Fibroblast of lung (primary cell): ENCODE data around the gene SLC35E4. TPM values are rescaled to one million over a fixed set of nuclear protein-coding genes. Genes with fewer than 3 reads are reported as not detected.

Experiments used
- DNase-seq, 2 donors: peaks; one replicate each; pipeline versions ENCODE4 v3.0.0 to v3.0.0-alpha.2; 2010; ENCODE audit warnings: low read depth in 2 of 2
- H2AFZ ChIP-seq: 2 replicates; pipeline ENCODE4 v1.5.1; 2012; ENCODE audit warnings: low read length, control low read depth, inconsistent platforms
- H3K27ac ChIP-seq: 2 replicates; pipeline ENCODE4 v1.5.1; 2011; ENCODE audit warnings: low read length, control low read depth; ENCODE audit not compliant: insufficient read depth
- H3K27me3 ChIP-seq: 2 replicates; pipeline ENCODE4 v1.5.1; 2011; ENCODE audit warnings: mild to moderate bottlenecking, low read length; ENCODE audit not compliant: control insufficient read depth, insufficient read depth
- H3K36me3 ChIP-seq: 2 replicates; pipeline ENCODE4 v1.5.1; 2011; ENCODE audit warnings: low read length; ENCODE audit not compliant: control insufficient read depth, insufficient read depth
- H3K4me1 ChIP-seq: 2 replicates; pipeline ENCODE4 v1.5.1; 2011; ENCODE audit warnings: low read length; ENCODE audit not compliant: control insufficient read depth, insufficient read depth; ENCODE audit errors: extremely low read depth
- H3K4me2 ChIP-seq: 2 replicates; pipeline ENCODE4 v1.5.1; 2011; ENCODE audit warnings: low read length, control low read depth; ENCODE audit not compliant: insufficient read depth; ENCODE audit errors: extremely low read depth
- H3K4me3 ChIP-seq, 4 experiments: fragments of 200-600 bp in 1 of 4; sonication (generic) in 1 of 4; replicated peaks in 1 of 4; 2 replicates each; pipeline ENCODE4 v1.5.1; 2011 to 2016; ENCODE audit warnings: low read length in 4 of 4, low read depth in 3 of 4, mild to moderate bottlenecking in 3 of 4, control low read depth in 2 of 4, inconsistent platforms in 1 of 4, mixed read lengths in 1 of 4; ENCODE audit not compliant: insufficient read depth in 1 of 4; ENCODE audit errors: control extremely low read depth in 1 of 4
- H3K79me2 ChIP-seq: 2 replicates; pipeline ENCODE4 v1.5.1; 2012; ENCODE audit warnings: mild to moderate bottlenecking, low read length, inconsistent platforms; ENCODE audit not compliant: control insufficient read depth, insufficient read depth
- H3K9ac ChIP-seq: 2 replicates; pipeline ENCODE4 v1.5.1; 2011; ENCODE audit warnings: mild to moderate bottlenecking, low read length, control low read depth; ENCODE audit not compliant: insufficient read depth
- H3K9me3 ChIP-seq: 2 replicates; pipeline ENCODE4 v1.5.1; 2012; ENCODE audit warnings: low read depth, low read length; ENCODE audit not compliant: control insufficient read depth, insufficient read depth
- H4K20me1 ChIP-seq: 2 replicates; pipeline ENCODE4 v1.5.1; 2011; ENCODE audit warnings: low read length; ENCODE audit not compliant: control insufficient read depth, insufficient read depth; ENCODE audit errors: extremely low read depth
- EZH2 ChIP-seq: IDR thresholded peaks from 2 replicates; pipeline ENCODE4 v1.5.1; 2012; ENCODE audit warnings: low read length, control low read depth, mild to moderate bottlenecking; ENCODE audit errors: missing control alignments
- polyA plus RNA-seq, 2 donors: library from polyadenylated mRNA; depleted of rRNA in 1 of 2; stranded (reverse) in 1 of 2; unstranded in 1 of 2; fragments of >200 nt; gene quantifications; 2 replicates each; pipeline ENCODE4 v1.2.1, GENCODE V29; 2011 to 2012; ENCODE audit warnings: missing spikeins in 1 of 2
- total RNA-seq: library from RNA; depleted of rRNA; stranded (reverse); fragments of >200 nt; gene quantifications from 2 replicates; pipeline ENCODE4 v1.2.1, GENCODE V29; 2014
- TF ChIP-seq, protein P1 (sequence below), 2 donors: IDR thresholded peaks in 1 of 2; conservative IDR thresholded peaks in 1 of 2; 1 replicate in 1 of 2; 2 replicates in 1 of 2; pipeline ENCODE4 v1.5.1; 2011 to 2012; ENCODE audit warnings: low read length in 2 of 2, control low read depth in 1 of 2, inconsistent platforms in 1 of 2, low read depth in 1 of 2, mild to moderate bottlenecking in 1 of 2

SLC35E4 gene
- total and polyA plus RNA-seq, 2 donors (not counting 1 experiment from before 2014, with no cell fraction given) = 2.0 to 10.1 TPM

DNA sequence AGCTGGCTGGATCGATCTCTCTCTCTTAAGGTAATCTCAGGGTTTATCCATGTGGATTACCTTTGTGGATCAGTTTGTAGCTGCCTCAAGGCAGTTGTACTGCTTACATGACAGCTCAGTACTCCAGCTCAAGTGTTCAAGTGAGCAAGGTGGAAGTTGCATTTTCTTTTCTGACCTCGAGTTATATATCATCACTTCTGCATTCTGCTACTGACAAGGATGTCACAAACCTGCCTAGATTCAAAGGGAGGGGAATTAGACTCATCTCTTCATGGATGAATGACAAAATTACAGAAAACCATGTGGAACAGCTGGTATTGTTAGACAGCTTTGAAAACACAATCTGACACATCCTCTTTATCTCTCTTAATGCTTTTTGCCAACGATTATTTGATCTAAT, 34.7 kb upstream of the SLC35E4 start:
- no peak for TF ChIP-seq EZH2
- TF ChIP-seq, protein P1, sequence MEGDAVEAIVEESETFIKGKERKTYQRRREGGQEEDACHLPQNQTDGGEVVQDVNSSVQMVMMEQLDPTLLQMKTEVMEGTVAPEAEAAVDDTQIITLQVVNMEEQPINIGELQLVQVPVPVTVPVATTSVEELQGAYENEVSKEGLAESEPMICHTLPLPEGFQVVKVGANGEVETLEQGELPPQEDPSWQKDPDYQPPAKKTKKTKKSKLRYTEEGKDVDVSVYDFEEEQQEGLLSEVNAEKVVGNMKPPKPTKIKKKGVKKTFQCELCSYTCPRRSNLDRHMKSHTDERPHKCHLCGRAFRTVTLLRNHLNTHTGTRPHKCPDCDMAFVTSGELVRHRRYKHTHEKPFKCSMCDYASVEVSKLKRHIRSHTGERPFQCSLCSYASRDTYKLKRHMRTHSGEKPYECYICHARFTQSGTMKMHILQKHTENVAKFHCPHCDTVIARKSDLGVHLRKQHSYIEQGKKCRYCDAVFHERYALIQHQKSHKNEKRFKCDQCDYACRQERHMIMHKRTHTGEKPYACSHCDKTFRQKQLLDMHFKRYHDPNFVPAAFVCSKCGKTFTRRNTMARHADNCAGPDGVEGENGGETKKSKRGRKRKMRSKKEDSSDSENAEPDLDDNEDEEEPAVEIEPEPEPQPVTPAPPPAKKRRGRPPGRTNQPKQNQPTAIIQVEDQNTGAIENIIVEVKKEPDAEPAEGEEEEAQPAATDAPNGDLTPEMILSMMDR (conservative IDR thresholded peaks at IDR 0.05 in 1 of 2, IDR thresholded peaks at IDR 0.05 in 1 of 2; ENCODE audit: low read depth in 1 of 2, low read length in 2 of 2) = no peak
- Histone ChIP-seq H3K4me1 (peaks cover 3% of the 10 kb centered on the region), H3K36me3 (no peaks in the 10 kb centered on the region), H3K9me3 (no peaks in the 10 kb centered on the region), H3K4me3 (no peak overlapping the region), H3K27ac (no peak overlapping the region), H3K79me2 (no peaks in the 10 kb centered on the region), H4K20me1 (no peaks in the 10 kb centered on the region), H3K9ac (no peak overlapping the region), H2AFZ (no peak overlapping the region), H3K4me2 (no peak overlapping the region), H3K27me3 (no peaks in the 10 kb centered on the region)
- DNase-seq = no peak

GRCh38 chr22:30601464-30601863, 34.1 kb upstream of the SLC35E4 start:
- DNase-seq = no peak
- no peaks in the 10 kb centered on the region for H3K36me3 ChIP-seq
- TF ChIP-seq EZH2 = no peak
- H3K9ac ChIP-seq = no peak overlapping the region
- no peaks in the 10 kb centered on the region for H3K27me3 ChIP-seq
- no peak overlapping the region for H3K4me3 ChIP-seq
- no peak overlapping the region for H2AFZ ChIP-seq
- no peaks in the 10 kb centered on the region for H3K9me3 ChIP-seq
- no peak overlapping the region for H3K4me2 ChIP-seq
- H4K20me1 ChIP-seq = no peaks in the 10 kb centered on the region
- no peak overlapping the region for H3K27ac ChIP-seq
- no peaks in the 10 kb centered on the region for H3K79me2 ChIP-seq
- peaks cover 6% of the 10 kb centered on the region for H3K4me1 ChIP-seq

- H3K36me3 ChIP-seq = no peaks in the 10 kb centered on the region
- peaks cover 9% of the 10 kb centered on the region for H3K4me1 ChIP-seq
- no peak overlapping the region for H3K4me3 ChIP-seq
- H3K27ac ChIP-seq = no peak overlapping the region
- TF ChIP-seq, protein P1 (conservative IDR thresholded peaks at IDR 0.05 in 1 of 2, IDR thresholded peaks at IDR 0.05 in 1 of 2; ENCODE audit: low read depth in 1 of 2, low read length in 2 of 2) = peak; percentile 10 to 42
- TF ChIP-seq EZH2 = no peak
- H2AFZ ChIP-seq = no peak overlapping the region
- peak; percentile 23 to 35 for DNase-seq
- no peaks in the 10 kb centered on the region for H4K20me1 ChIP-seq
- no peaks in the 10 kb centered on the region for H3K27me3 ChIP-seq
- no peaks in the 10 kb centered on the region for H3K9me3 ChIP-seq
- no peaks in the 10 kb centered on the region for H3K79me2 ChIP-seq
- no peak overlapping the region for H3K4me2 ChIP-seq
- H3K9ac ChIP-seq = no peak overlapping the region
Measured at GRCh38 chr22:30602049-30602448, 33.5 kb upstream of the SLC35E4 start.
